ENCODE data around the gene ASTN1. TPM values are rescaled to one million over a fixed set of nuclear protein-coding genes. Genes with fewer than 3 reads are reported as not detected.

Gene ASTN1
- total and polyA plus RNA-seq, 2 of the 4 experiments (the other 2 are of a cell fraction): under 0.01 to 0.07 TPM

- no peak overlapping the region for H2BK15ac ChIP-seq (ENCODE audit: low read depth, low read length)
- H2BK120ac ChIP-seq (ENCODE audit: low read depth, low read length): no peak overlapping the region
- H3K9me3 ChIP-seq (ENCODE audit: control insufficient read depth, insufficient read depth, low read length): no peaks in the 10 kb centered on the region
- H3K56ac ChIP-seq (ENCODE audit: extremely low read depth, insufficient read depth, low read length): no peak overlapping the region
- H2AFZ ChIP-seq (replicated peaks; ENCODE audit: low read length, poor library complexity): no peak overlapping the region
- H3K9me1 ChIP-seq (ENCODE audit: insufficient read depth, low read length): no peaks in the 10 kb centered on the region; the same call in 1 of the 2 replicates
- H3K4me2 ChIP-seq (ENCODE audit: low read depth, low read length): no peak overlapping the region
- H3K4me3 ChIP-seq (ENCODE audit: insufficient read depth, low read depth, low read length): no peak overlapping the region
- no CpG with 5 or more reads among the region's 3 CpGs for WGBS, 2 experiments (ENCODE audit: extremely low coverage in 2 of 2, insufficient read length in 1 of 2)
- H3K14ac ChIP-seq (replicated peaks; ENCODE audit: low read depth, low read length): no peak overlapping the region
- CTCF ChIA-PET: interaction anchor here (1.7 kb wide), 1 partner anchor 9 kb away, joined by 6 read pairs; no protein-coding TSS in a partner anchor
- H3K23ac ChIP-seq (ENCODE audit: low read depth, low read length): no peak overlapping the region
- H4K8ac ChIP-seq (ENCODE audit: low read depth in 2 of 2, low read length in 2 of 2): no peak overlapping the region
- H3K4me1 ChIP-seq (ENCODE audit: control insufficient read depth, insufficient read depth, low read length): no peaks in the 10 kb centered on the region
- no peaks in the 10 kb centered on the region for H3K36me3 ChIP-seq (ENCODE audit: control insufficient read depth, insufficient read depth, low read length)
- H4K5ac ChIP-seq (ENCODE audit: low read depth, low read length): no peak overlapping the region
- dilution Hi-C loops (cut with HindIII; ENCODE audit: low sequenced_read_pairs, unreplicated experiment) (no loop called here), intact Hi-C loops (cut with micrococcal nuclease) (no loop called here), in situ Hi-C loops (cut with MboI; ENCODE audit: low sequenced_read_pairs) (no loop called here)
- H3K9ac ChIP-seq (ENCODE audit: low read depth, low read length): no peak overlapping the region
- no peak overlapping the region for H4K91ac ChIP-seq (ENCODE audit: insufficient read depth, low read depth, low read length)
- H3K27ac ChIP-seq (ENCODE audit: insufficient read depth, low read length): no peak overlapping the region
- no peak overlapping the region for H2AK9ac ChIP-seq (replicated peaks; ENCODE audit: low read depth, low read length, poor library complexity)
- no peak for DNase-seq
- no peak overlapping the region for H2BK20ac ChIP-seq (ENCODE audit: low read depth, low read length)
- POLR2A ChIA-PET (ENCODE audit: unreplicated experiment): no interaction called here
- peaks cover 44% of the 10 kb centered on the region for H3K27me3 ChIP-seq (ENCODE audit: control insufficient read depth, insufficient read depth, low read length)
- no peak overlapping the region for H3K18ac ChIP-seq (ENCODE audit: low read depth, low read length)
- H4K20me1 ChIP-seq (ENCODE audit: insufficient read depth, low read length): no peaks in the 10 kb centered on the region
- no peak overlapping the region for H2BK5ac ChIP-seq (ENCODE audit: low read depth, low read length, poor library complexity, severe bottlenecking)
- no peak for ATAC-seq (ENCODE audit: low read depth)
- H3K4ac ChIP-seq (ENCODE audit: low read depth, low read length): no peak overlapping the region
- H3K79me1 ChIP-seq (ENCODE audit: low read depth in 1 of 2, low read length in 2 of 2): no peaks in the 10 kb centered on the region
- H2AK5ac ChIP-seq (ENCODE audit: low read depth, low read length): no peak overlapping the region
- TF ChIP-seq MXI1 (IDR thresholded peaks at IDR 0.05; ENCODE audit: borderline replicate concordance, low read depth, low read length): no peak
- TF ChIP-seq USF2 (IDR thresholded peaks at IDR 0.05; ENCODE audit: low read depth, low read length): no peak
- no peak for TF ChIP-seq POLR2A (IDR thresholded peaks at IDR 0.05; ENCODE audit: low read depth, low read length)
- no TSS peak for BruUV-seq (replicated peaks)
Measured at GRCh38 chr1:177172866-177173265, 8.4 kb upstream of the ASTN1 start.

Measured in IMR-90 (cell line).